Frontal cortex (tissue), 4 donors: ENCODE results near the gene SRGAP3. TPM values are rescaled to one million over a fixed set of nuclear protein-coding genes. Genes with fewer than 3 reads are reported as not detected.

ENCODE experiments used
- DNase-seq, 2 donors: peaks; one replicate each; pipeline ENCODE4 v3.0.0; 2012; ENCODE audit warnings: low spot score in 2 of 2
- FAIRE-seq: peaks from 2 replicates; lab custom pipeline; 2012; peaks lifted over from hg19 to GRCh38; lab: Jason Lieb, UNC
- total RNA-seq: library from RNA; depleted of rRNA; stranded (reverse); fragments of >200 nt; gene quantifications from one replicate; pipeline ENCODE4 v1.2.3, GENCODE V29; 2014
- donor health status: control.
- donor health status: control.
- donor health status: control.

SRGAP3 gene
- total RNA-seq, 1 donor from 2014 or later = 58.3 TPM

DNA sequence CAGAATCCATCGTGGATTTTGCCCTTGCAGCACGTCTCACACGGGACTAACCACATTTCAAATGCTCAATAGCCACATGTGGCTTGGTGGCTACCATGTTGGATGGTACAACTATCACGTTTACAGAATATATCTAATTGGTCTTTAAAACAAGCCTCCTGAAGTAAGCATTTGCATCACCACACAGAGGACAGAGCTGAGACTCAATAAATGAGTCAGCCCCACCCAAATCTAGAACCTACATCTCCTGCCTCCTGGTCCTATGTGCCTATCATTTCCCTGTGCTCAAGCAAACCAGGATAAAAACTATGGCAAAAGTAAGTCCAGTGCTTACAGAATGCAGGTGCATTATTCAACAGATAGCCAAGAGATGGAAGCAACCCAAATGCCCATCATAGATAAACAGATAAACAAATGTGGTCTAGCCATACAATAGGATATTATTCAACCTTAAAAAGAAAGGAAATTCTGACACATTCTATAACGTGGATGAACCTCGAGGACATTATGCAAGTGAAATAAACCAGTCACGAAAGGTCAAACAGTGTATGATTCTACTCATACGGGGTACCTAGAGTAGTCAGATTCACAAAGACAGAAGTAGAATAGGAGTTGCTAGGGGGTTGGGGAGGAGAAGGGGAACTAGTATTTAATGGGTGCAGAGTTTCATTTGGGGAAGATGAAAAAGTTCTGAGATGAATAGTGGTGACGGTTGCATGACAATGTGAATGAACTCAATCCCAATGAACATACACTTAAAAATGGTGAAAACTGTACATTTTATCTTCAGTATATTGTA is 43.9 kb downstream of the SRGAP3 start:
- DNase-seq = no peak
- no peak for FAIRE-seq

DNA sequence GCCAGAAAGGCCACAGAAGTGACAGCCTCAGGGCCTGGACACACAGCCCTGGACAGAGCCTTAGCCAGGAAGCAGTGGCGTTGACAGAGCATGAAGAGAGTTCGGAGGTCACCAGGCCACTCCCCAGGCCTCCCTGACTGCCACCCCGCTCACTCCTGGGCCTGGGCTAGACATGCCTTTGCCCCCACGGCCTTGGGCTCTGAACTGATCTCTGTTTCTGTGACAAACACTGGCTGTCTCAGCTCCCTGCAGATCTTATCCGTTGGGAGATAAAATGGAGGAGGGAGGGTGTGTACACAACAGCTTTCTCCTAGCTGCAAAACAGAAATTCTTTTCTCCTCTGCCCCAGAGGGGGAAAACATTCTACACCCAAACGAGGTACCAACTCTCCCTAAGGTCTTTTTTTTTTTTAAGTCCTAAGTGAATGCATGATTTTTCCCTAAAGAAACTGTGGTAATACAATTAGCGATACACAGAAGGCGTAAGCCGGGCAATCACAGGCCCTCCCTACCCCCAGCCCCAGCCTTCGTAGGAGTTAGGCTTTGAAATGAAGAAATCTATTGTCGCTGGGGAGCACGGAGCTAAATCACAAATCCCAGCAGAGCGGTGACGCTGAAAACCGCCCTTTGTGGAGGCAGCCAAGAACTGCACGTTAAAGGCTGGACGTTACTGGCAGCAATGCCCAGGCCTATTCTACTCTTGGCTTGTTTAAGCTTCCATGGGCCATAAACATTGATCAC is 45.0 kb downstream of the SRGAP3 start:
- DNase-seq (no peak), FAIRE-seq (no peak)

GRCh38 chr3:9203317-9203716 is 46.1 kb downstream of the SRGAP3 start:
- DNase-seq = no peak
- no peak for FAIRE-seq

- no peak for DNase-seq
- no peak for FAIRE-seq
Measured at GRCh38 chr3:9202546-9202945, 46.9 kb downstream of the SRGAP3 start.

- DNase-seq = no peak
- FAIRE-seq = no peak
Measured at GRCh38 chr3:9201955-9202354, 47.5 kb downstream of the SRGAP3 start.

- FAIRE-seq (no peak), DNase-seq (no peak)
Measured at GRCh38 chr3:9201266-9201665, 48.2 kb downstream of the SRGAP3 start.

DNA sequence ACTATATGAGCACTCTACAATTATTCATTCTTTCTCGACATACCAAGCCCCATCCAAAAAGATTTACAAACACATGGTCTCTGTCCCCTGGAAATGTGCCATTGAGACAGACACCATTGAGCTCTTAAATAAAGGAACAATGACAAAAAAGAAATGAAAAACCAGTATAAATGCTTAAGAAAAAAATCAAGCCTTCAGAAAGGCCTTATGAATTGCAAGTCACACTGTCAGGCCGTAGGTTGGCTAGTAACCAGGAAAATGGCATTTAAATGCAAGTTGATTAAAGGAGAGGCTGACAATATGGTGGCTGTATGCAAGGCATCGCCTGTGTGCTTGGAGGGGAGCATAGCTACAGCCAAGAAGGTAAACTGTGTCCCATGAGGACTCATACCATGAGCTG is 49.7 kb downstream of the SRGAP3 start:
- DNase-seq (no peak), FAIRE-seq (no peak)

GRCh38 chr3:9198899-9199335 is 50.5 kb downstream of the SRGAP3 start:
- no peak for FAIRE-seq
- DNase-seq = no peak

GRCh38 chr3:9198261-9198660 is 51.2 kb downstream of the SRGAP3 start:
- FAIRE-seq (no peak), DNase-seq (no peak)

GRCh38 chr3:9196020-9196419 is 53.4 kb downstream of the SRGAP3 start:
- DNase-seq (no peak), FAIRE-seq (no peak)

DNA sequence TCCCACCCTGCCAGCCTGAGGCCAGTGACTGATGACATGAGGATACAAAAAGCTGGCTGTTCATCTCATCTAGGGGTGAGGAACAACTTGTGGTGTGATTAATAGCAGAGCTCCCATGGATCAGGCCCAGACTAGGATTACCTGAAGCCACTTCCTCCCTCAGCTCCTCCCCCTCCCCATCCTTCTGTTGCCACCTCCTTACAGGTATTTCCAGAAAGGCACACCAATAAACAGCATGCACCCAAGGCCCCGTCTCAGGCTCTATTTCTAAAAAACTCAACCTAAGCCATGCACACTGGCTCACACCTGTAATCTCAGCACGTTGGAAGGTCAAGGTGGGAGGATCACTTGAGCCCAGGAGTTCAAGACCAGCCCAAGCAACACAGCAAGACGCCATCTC is 54.1 kb downstream of the SRGAP3 start:
- FAIRE-seq (no peak), DNase-seq (no peak)

DNA sequence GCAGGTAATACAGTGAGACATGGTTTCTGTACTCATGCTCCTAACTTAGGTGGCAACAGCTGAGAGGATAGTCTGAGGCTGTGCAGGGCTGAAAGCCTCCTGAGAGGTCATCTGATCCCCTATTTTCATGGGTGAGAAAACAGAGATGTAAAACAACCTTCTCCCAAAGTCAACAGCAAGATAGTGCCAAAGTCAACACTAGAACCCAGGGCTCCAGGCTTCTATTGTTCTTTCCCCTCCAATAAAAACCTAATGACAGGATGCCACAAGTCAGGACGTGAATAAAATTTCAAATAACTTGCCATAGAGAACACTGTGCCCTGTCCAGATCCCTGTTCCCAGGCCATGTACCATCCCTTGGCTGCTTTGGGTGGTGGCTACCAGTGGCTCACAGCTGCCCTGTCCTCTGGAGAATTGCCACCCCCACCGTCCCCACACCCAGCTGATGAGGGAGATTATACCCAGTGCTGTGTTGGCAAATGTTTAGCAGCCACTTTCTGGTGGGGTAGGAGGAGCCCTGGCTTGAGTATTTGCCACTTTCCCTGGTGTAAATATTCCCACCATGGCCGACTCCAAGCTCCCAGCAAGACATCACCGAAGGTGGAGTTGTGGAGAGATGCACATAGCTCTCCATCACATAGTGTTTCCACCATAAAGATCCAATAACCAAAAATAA is 54.8 kb downstream of the SRGAP3 start:
- DNase-seq (no peak), FAIRE-seq (no peak)

GRCh38 chr3:9193633-9194195 is 55.7 kb downstream of the SRGAP3 start:
- no peak for DNase-seq
- no peak for FAIRE-seq

DNA sequence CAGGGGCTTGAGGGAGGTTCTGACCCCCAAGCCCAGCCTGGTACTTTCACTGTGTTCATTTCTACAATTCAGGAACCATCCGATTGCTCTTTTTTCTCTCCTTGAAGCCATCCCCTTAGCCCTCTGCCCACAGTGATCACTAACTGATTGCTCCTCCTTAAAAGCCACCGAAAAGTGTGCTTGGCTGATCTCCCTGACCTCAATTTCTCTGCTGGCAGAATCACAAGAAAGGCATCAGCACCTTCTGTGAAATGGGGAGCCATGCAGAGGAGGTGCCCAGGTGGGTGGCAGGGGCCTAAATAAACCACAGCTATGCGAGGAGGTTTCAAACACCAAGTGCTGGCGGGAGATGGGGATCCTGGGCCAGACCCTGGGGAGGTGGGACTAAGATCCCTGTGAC is 56.2 kb downstream of the SRGAP3 start:
- no peak for DNase-seq
- FAIRE-seq = no peak

DNA sequence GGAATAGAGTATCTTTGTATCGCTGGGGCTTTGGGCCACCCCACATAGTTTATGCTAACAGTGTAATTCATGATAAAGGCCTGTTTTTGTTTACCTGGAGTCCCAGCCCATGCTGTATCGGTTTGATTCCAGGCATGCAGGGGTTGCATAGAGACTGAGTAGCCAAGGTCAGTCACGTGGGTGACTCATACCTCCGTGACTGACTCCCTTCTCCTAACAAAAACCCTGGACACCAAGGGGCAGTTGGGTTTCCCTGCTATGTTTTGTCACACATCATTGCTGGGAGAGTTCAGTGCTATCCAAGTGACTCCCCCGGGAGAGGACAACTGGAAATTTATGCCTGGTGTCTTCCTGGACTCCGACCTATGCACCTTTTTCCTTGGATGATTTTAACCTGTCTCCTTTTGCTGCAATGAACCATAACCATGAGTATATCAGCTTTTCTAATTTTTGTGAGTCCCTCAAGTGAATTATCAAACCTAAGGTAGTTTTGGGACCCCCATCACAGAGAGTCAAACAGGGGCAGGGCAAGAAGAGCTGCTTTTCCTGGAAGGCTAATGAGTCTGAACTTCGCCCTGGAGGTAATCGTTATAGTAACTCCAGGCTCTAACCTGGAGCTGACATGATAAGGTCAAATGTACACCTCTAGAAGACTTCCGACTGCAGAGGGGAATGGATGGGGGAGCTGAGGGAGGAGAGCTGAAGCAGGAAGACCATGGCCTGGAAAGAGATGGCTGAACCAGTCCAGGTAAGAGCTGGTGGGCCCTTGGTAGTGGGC is 57.0 kb downstream of the SRGAP3 start:
- DNase-seq (no peak), FAIRE-seq (no peak)

GRCh38 chr3:9190276-9190675 is 59.2 kb downstream of the SRGAP3 start:
- no peak for DNase-seq
- no peak for FAIRE-seq

DNA sequence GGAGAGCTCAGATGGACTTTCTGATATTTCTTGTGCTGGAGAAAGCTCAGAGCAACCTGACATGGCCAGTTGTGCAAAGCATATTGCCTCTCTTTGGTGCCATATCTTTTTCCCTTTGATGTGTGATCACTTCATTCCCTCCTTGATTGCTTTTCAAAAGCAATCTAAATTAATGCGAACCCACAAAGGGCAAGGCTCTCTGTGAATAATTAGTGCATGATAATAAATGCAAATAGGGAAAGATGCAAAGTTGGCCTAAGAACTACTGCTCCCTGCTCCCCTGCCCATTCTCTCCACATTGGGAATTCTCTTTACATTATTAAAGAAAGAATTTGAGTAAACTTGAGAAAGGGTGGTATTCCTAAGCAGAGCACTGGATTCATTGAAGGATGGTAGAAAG is 60.9 kb downstream of the SRGAP3 start:
- DNase-seq (no peak), FAIRE-seq (no peak)

- FAIRE-seq (no peak), DNase-seq (no peak)
Measured at GRCh38 chr3:9185701-9186100, 63.7 kb downstream of the SRGAP3 start.

GRCh38 chr3:9185046-9185445 is 64.4 kb downstream of the SRGAP3 start:
- FAIRE-seq (no peak), DNase-seq (no peak)

DNA sequence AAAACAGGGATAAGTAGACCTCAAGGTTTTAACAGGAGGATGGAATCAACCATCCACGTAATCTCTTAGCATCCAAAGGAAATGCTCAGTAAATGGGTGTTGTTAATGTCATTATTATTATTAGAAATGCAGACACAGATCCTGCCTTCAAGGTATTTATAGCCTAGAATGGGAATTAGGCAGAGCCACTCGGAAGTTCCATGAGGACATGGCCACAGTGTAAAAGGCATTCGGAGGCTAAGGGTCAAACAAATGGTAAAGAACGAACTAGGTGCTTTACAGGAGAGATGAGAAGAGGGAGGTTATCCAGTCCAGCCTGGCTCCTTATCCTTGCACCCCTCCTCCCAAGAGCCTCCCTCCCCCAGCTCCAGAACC is 65.0 kb downstream of the SRGAP3 start:
- DNase-seq = no peak
- FAIRE-seq = no peak
